Measurements from ENCODE around the gene C12orf60. TPM values are rescaled to one million over a fixed set of nuclear protein-coding genes. Genes with fewer than 3 reads are reported as not detected.
A peak's percentile ranks its signal among the peaks of the same experiment; 100 is the strongest.
"Not testable (repeated sequence)": the region's sequence is repeated elsewhere in the genome, so short reads cannot be mapped to it uniquely, and the experiment has no call there.

Gene C12orf60
- total RNA-seq (2014; rRNA removed; shearing (Covaris generic)) = 1.8 and 3.3 TPM in 2 replicates

GRCh38 chr12:14803011-14803829 is at the start of gene C12orf60, which contains the start of gene WBP11:
Gene C12orf60, plus strand, starts transcription at chr12:14803670. Its CDS starts 19,266 bp downstream, at chr12:14822936.
Gene WBP11, minus strand, starts transcription at chr12:14803478. Its CDS starts 2,095 bp downstream, at chr12:14801383.
- DNase-seq (ENCODE audit: low read depth) = peak; percentile 98

GRCh38 chr12:14756334-14757143 is 46.9 kb upstream of the C12orf60 start:
- no peak for DNase-seq (ENCODE audit: low read depth)

GRCh38 chr12:14759711-14760280 is 43.7 kb upstream of the C12orf60 start:
- not testable (repeated sequence) for DNase-seq (ENCODE audit: low read depth)

- no peak for DNase-seq (ENCODE audit: low read depth)
Measured at GRCh38 chr12:14765398-14765797, 38.1 kb upstream of the C12orf60 start.

- not testable (repeated sequence) for DNase-seq (ENCODE audit: low read depth)
Measured at GRCh38 chr12:14766020-14766419, 37.5 kb upstream of the C12orf60 start.

- no peak for DNase-seq (ENCODE audit: low read depth)
Measured at GRCh38 chr12:14766649-14767215, 36.7 kb upstream of the C12orf60 start.

- no peak for DNase-seq (ENCODE audit: low read depth)
Measured at GRCh38 chr12:14767617-14768016, 35.9 kb upstream of the C12orf60 start.

GRCh38 chr12:14768823-14769405 is 34.6 kb upstream of the C12orf60 start:
- DNase-seq (ENCODE audit: low read depth) = peak; percentile 73

GRCh38 chr12:14769466-14769968 is 34.0 kb upstream of the C12orf60 start:
- no peak for DNase-seq (ENCODE audit: low read depth)

GRCh38 chr12:14769969-14770495 is 33.4 kb upstream of the C12orf60 start:
- DNase-seq (ENCODE audit: low read depth) = peak; percentile 72

- DNase-seq (ENCODE audit: low read depth) = peak; percentile 92
Measured at GRCh38 chr12:14770496-14771461, 32.7 kb upstream of the C12orf60 start.

- no peak for DNase-seq (ENCODE audit: low read depth)
Measured at GRCh38 chr12:14771651-14772137, 31.8 kb upstream of the C12orf60 start.

- no peak for DNase-seq (ENCODE audit: low read depth)
Measured at GRCh38 chr12:14772946-14773345, 30.5 kb upstream of the C12orf60 start.

GRCh38 chr12:14773685-14774073 is 29.8 kb upstream of the C12orf60 start:
- no peak for DNase-seq (ENCODE audit: low read depth)

- DNase-seq (ENCODE audit: low read depth) = peak; percentile 88
Measured at GRCh38 chr12:14774074-14774905, 29.2 kb upstream of the C12orf60 start.

- DNase-seq (ENCODE audit: low read depth) = peak; percentile 51
Measured at GRCh38 chr12:14774906-14775635, 28.4 kb upstream of the C12orf60 start.

GRCh38 chr12:14775636-14775980 is 27.9 kb upstream of the C12orf60 start:
- no peak for DNase-seq (ENCODE audit: low read depth)

Measured in RPMI7951 (cell line).